Epithelial cell of esophagus (primary cell): ENCODE measurements around the gene LILRA5.
"Not testable (repeated sequence)": the region's sequence is repeated elsewhere in the genome, so short reads cannot be mapped to it uniquely, and the experiment has no call there.

Experiments
- DNase-seq: peaks from one replicate; pipeline ENCODE4 v3.0.0; 2010; ENCODE audit warnings: low read depth
- H3K4me3 ChIP-seq: 2 replicates; pipeline ENCODE4 v1.5.1; 2011; ENCODE audit warnings: mild to moderate bottlenecking, low read length, control low read depth
- TF ChIP-seq, protein P1 (sequence below): IDR thresholded peaks from 2 replicates; pipeline ENCODE4 v1.5.1; 2011; ENCODE audit warnings: low read depth, mild to moderate bottlenecking, low read length, control low read depth, inconsistent platforms; ENCODE audit not compliant: insufficient read depth; ENCODE audit errors: missing control alignments

Gene LILRA5

DNA sequence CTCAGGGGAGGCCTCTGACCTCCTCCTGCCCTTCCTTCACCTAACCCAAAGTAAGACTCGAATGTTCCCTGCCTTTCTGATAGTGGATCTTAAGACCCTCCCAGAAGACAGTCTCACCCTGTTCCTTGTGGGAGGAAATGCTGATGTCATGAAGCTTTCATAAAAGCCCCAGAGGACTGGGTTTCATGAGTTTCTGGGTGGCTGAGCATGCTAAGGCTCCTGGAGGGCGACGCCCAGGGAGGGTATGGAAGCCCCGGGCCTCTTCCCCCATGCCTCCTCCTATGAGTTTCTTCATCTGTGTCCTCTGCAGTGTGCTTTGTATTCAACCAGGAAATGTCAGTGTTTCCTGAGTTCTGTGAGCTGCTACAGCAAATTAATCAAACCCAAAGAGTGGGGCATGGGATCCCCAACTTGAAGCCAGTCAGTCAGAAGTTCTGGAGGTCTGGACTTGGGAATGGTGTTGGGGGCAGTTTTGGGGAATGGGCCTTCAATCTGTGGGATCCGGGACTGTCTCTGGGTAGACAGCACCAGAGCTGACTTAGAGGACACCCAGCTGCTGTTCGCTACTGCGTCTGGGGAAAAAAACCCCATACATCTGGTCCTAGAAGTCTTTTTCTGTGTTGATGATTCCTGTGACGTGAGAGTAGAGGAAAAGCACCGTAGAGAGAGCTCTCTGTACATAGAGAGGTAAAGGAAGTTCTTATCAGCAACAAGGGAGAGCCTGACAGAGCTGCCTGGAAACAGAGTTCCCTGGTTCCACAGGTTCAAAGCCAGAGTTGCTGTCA lies 30.1 kb downstream of the LILRA5 start:
- no peak overlapping the region for H3K4me3 ChIP-seq
- no peak for DNase-seq
- TF ChIP-seq, protein P1, sequence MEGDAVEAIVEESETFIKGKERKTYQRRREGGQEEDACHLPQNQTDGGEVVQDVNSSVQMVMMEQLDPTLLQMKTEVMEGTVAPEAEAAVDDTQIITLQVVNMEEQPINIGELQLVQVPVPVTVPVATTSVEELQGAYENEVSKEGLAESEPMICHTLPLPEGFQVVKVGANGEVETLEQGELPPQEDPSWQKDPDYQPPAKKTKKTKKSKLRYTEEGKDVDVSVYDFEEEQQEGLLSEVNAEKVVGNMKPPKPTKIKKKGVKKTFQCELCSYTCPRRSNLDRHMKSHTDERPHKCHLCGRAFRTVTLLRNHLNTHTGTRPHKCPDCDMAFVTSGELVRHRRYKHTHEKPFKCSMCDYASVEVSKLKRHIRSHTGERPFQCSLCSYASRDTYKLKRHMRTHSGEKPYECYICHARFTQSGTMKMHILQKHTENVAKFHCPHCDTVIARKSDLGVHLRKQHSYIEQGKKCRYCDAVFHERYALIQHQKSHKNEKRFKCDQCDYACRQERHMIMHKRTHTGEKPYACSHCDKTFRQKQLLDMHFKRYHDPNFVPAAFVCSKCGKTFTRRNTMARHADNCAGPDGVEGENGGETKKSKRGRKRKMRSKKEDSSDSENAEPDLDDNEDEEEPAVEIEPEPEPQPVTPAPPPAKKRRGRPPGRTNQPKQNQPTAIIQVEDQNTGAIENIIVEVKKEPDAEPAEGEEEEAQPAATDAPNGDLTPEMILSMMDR: no peak

DNA sequence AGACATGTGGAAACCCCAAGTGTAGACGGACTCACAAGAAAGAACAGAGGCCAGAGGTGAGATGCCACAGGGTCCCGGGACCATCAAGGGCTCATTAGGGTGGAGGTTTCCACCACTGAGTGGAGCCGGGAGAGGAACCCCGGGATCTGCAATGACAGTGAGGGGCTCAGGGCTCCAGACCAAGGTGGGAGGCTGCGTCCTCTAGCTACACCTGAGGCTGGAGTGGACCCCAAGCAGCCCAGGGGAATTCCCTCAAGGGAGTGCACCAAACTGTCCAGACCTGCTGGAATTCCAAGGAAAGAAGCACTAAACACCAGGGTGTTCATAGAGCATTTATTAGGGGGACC lies 31.3 kb downstream of the LILRA5 start:
- H3K4me3 ChIP-seq, DNase-seq: not testable (repeated sequence)

GRCh38 chr19:54281007-54281728 lies 31.8 kb downstream of the LILRA5 start, which contains the start of gene LILRB2:
Gene LILRB2 (minus strand): TSS chr19:54281110. CDS start chr19:54280496, 614 bp downstream.
- H3K4me3 ChIP-seq: no peak within 1 kb of the TSS
- DNase-seq: no peak
- TF ChIP-seq, protein P1: no peak

DNA sequence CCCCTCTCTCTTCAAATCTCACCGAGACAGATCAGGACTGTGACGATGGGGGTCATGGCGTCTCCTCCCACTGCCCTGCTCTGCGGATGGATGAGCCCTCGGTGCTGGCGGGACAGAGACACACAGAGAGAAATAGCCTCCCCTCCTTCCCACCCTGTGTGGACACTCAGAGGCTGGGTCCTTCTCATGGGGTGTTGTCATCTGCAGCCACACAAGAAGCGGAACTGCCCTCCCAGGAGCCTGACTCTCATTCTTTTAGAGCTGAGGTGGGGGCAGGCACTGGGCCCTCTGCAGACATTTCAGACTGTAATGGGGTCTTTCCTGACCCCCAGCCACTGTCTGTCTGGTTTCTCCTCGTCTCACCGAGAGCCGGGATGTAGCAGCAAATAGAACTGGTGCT lies 32.5 kb downstream of the LILRA5 start:
- H3K4me3 ChIP-seq: not testable (repeated sequence)

GRCh38 chr19:54280025-54280424 lies 32.9 kb downstream of the LILRA5 start:
- not testable (repeated sequence) for H3K4me3 ChIP-seq

More for the DNA sequence above, 32.5 kb downstream of the LILRA5 start:
- DNase-seq: not testable (repeated sequence)

DNA sequence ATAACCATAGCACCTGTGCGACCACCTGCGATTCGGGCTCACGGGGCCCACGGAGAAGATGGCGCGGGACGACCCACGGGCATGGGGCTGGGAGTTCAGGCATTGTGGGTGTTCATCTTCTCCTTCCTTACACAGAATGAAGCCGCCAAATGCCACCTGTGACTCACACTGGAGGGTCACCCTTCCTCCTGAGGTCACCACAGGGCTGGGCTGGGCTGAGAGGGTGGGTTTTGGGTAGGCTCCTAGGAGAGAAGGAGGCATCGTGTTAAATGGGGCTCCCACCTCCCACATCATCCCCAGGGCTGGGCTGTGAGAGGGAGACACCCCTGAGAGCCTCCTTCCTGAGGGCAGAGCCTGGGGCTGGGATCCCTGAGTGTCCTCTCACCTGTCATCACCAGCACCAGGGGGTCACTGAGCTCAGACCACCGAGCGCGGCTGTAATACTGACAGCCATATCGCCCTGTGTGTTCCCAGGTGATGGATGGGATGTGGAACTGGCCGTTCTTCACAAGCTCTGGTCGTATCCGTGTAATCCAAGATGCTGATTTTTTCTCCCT lies 33.5 kb downstream of the LILRA5 start:
- no peak for DNase-seq
- TF ChIP-seq, protein P1: no peak
- no peak overlapping the region for H3K4me3 ChIP-seq

More at GRCh38 chr19:54280025-54280424, 32.9 kb downstream of the LILRA5 start:
- not testable (repeated sequence) for DNase-seq

GRCh38 chr19:54278571-54279195 lies 34.3 kb downstream of the LILRA5 start:
- not testable (repeated sequence) for DNase-seq, H3K4me3 ChIP-seq

- not testable (repeated sequence) for H3K4me3 ChIP-seq, DNase-seq
Measured at GRCh38 chr19:54278056-54278455, 34.9 kb downstream of the LILRA5 start.

DNA sequence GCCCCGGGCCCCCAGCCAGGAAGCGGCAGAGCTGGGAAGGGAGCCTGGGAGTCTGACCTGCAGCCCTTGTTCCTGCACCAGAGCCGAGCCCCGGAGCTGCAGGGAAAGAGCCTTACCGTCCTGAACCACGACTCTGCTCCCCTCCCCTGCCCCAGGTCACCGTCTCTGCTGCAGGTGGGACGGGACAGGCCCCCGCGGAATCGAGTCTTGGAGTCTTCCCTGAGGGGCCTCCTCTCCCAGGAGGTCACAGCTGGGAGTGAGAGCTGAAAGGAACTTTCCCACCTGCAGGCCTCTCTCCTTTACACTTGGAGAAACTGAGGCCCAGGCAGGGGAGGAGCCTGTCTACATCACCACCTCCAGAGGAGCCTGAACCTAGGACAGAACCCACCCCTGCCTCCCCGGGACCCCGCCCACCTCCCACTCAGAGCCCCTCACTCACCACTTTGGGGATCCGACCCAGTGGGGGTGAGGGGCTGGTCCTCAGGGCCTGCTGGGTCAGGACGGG lies 35.8 kb downstream of the LILRA5 start:
- H3K4me3 ChIP-seq, DNase-seq: not testable (repeated sequence)

- DNase-seq: no peak
- no peak overlapping the region for H3K4me3 ChIP-seq
- TF ChIP-seq, protein P1: no peak
Measured at GRCh38 chr19:54275951-54276350, 37.0 kb downstream of the LILRA5 start.

DNA sequence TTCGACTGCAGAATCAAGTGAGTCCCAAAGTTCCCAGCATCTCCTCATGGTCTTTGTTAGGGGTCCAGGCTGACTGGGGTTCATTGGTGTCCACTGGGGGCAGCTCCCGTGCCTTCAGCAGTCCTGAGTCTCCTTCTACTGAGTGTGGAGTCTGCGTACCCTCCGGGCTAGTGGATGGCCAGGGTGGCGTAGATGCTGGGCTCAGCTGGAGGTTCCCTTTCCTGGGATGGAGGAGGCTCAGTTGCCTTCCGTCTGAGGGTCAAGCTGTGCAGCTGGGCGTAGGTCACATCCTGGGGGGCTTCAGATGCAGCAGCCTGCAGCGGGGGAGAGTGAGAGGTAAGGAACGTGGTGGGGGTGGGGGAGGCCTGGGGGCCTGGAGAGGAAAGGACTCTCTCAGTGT lies 38.5 kb downstream of the LILRA5 start:
- not testable (repeated sequence) for H3K4me3 ChIP-seq, DNase-seq
